Measurements from ENCODE around the gene ZMYND8. TPM values are rescaled to one million over a fixed set of nuclear protein-coding genes. Genes with fewer than 3 reads are reported as not detected.
A peak's percentile ranks its signal among the peaks of the same experiment; 100 is the strongest.

ZMYND8 gene
- polyA plus RNA-seq, 3 donors = 1.4 to 13.8 (median 5.8) TPM

DNA sequence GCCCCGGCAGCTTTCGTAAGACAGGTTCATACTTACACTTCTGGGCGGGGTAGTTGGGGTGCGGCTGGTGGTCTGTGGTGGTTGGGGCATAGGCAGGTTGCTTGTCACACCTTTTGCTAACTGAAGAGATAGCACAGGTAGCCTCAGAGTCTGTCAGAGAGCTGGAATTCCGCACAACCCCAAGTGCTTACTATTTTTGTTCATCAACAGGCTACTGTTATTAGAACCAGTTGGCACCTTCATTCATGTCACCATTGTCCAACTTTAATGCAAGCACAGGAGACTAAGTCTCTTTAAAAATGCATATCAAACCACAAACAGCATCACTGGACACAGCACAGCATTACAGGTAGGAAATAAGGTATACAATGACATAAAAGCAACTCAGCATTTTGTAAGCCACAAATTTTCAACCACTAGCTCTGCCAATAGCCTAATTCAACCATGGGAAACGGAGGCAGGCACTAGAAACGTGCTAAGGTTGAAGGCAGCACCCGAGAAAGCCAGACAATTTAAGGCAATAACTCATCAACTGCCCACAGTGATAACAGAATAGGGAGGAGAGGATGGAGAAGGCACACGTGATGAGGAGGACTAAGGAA is 143.8 kb downstream of the ZMYND8 start:
- Histone ChIP-seq H3K79me2 (ENCODE audit: insufficient read depth, low read length) (no peaks in the 10 kb centered on the region), H4K20me1 (ENCODE audit: insufficient read depth, low read length) (peaks cover 4% of the 10 kb centered on the region), H3K4me3 (replicated peaks in 1 of 3; ENCODE audit: low read depth in 2 of 3, low read length in 3 of 3) (no peak overlapping the region), H3K27me3 (ENCODE audit: control insufficient read depth in 2 of 2, insufficient read depth in 2 of 2, low read length in 2 of 2) (no peaks in the 10 kb centered on the region), H3K9ac (ENCODE audit: insufficient read depth, low read length, poor library complexity, severe bottlenecking) (no peak overlapping the region), H3K4me2 (replicated peaks; ENCODE audit: extremely low read depth, low read length, poor library complexity, severe bottlenecking) (no peak overlapping the region), H2AFZ (ENCODE audit: insufficient read depth, low read depth, low read length, poor library complexity, severe bottlenecking) (no peak overlapping the region), H3K27ac (ENCODE audit: low read depth in 1 of 2, low read length in 2 of 2) (peak overlapping the region in 1 of 2 donors; percentile 20), H3K9me3 (replicated peaks in 1 of 2; ENCODE audit: control insufficient read depth in 1 of 2, insufficient read depth in 1 of 2, low read length in 2 of 2) (no peaks in the 10 kb centered on the region), H3K4me1 (ENCODE audit: control insufficient read depth in 1 of 2, insufficient read depth in 2 of 2, low read length in 2 of 2) (no peaks in the 10 kb centered on the region), H3K36me3 (replicated peaks in 1 of 2; ENCODE audit: control insufficient read depth in 1 of 2, insufficient read depth in 2 of 2, low read length in 2 of 2) (peaks cover 77 to 97% of the 10 kb centered on the region in 2 donors)
- Mint-ChIP-seq H3K4me3 (no peak overlapping the region), H3K27me3 (ENCODE audit: low read depth in 3 of 3) (peaks cover 0 to 2% (median 0%) of the 10 kb centered on the region in 3 donors), H3K4me1 (no peaks in the 10 kb centered on the region), H3K36me3 (peaks cover 39 to 41% of the 10 kb centered on the region in 2 donors), H3K9me3 (no peaks in the 10 kb centered on the region), H3K27ac (no peak overlapping the region)
- DNase-seq = no peak
- 100% methylated on average over 1 of the region's 9 CpGs for WGBS (ENCODE audit: insufficient coverage)
- intact Hi-C loops (cut with micrococcal nuclease) = no loop called here
- TF ChIP-seq, protein P1, sequence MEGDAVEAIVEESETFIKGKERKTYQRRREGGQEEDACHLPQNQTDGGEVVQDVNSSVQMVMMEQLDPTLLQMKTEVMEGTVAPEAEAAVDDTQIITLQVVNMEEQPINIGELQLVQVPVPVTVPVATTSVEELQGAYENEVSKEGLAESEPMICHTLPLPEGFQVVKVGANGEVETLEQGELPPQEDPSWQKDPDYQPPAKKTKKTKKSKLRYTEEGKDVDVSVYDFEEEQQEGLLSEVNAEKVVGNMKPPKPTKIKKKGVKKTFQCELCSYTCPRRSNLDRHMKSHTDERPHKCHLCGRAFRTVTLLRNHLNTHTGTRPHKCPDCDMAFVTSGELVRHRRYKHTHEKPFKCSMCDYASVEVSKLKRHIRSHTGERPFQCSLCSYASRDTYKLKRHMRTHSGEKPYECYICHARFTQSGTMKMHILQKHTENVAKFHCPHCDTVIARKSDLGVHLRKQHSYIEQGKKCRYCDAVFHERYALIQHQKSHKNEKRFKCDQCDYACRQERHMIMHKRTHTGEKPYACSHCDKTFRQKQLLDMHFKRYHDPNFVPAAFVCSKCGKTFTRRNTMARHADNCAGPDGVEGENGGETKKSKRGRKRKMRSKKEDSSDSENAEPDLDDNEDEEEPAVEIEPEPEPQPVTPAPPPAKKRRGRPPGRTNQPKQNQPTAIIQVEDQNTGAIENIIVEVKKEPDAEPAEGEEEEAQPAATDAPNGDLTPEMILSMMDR (IDR thresholded peaks at IDR 0.05) = no peak

GRCh38 chr20:47211036-47211435 is 145.5 kb downstream of the ZMYND8 start:
- no peak for DNase-seq
- Histone ChIP-seq H3K4me3 (replicated peaks in 1 of 3; ENCODE audit: low read depth in 2 of 3, low read length in 3 of 3) (no peak overlapping the region), H3K9me3 (replicated peaks in 1 of 2; ENCODE audit: control insufficient read depth in 1 of 2, insufficient read depth in 1 of 2, low read length in 2 of 2) (no peaks in the 10 kb centered on the region), H3K79me2 (ENCODE audit: insufficient read depth, low read length) (no peaks in the 10 kb centered on the region), H3K27me3 (ENCODE audit: control insufficient read depth in 2 of 2, insufficient read depth in 2 of 2, low read length in 2 of 2) (no peaks in the 10 kb centered on the region), H4K20me1 (ENCODE audit: insufficient read depth, low read length) (peaks cover 4% of the 10 kb centered on the region), H3K36me3 (replicated peaks in 1 of 2; ENCODE audit: control insufficient read depth in 1 of 2, insufficient read depth in 2 of 2, low read length in 2 of 2) (peaks cover 66 to 80% of the 10 kb centered on the region in 2 donors), H3K9ac (ENCODE audit: insufficient read depth, low read length, poor library complexity, severe bottlenecking) (no peak overlapping the region), H3K27ac (ENCODE audit: low read depth in 1 of 2, low read length in 2 of 2) (no peak overlapping the region), H2AFZ (ENCODE audit: insufficient read depth, low read depth, low read length, poor library complexity, severe bottlenecking) (no peak overlapping the region), H3K4me2 (replicated peaks; ENCODE audit: extremely low read depth, low read length, poor library complexity, severe bottlenecking) (no peak overlapping the region), H3K4me1 (ENCODE audit: control insufficient read depth in 1 of 2, insufficient read depth in 2 of 2, low read length in 2 of 2) (no peaks in the 10 kb centered on the region)
- no peak overlapping the region for H3K27ac Mint-ChIP-seq
- H3K36me3 Mint-ChIP-seq = peaks cover 23 to 32% of the 10 kb centered on the region in 2 donors
- peaks cover 0 to 2% (median 0%) of the 10 kb centered on the region in 3 donors for H3K27me3 Mint-ChIP-seq (ENCODE audit: low read depth in 3 of 3)
- intact Hi-C loops (cut with micrococcal nuclease) = no loop called here
- TF ChIP-seq, protein P1 (IDR thresholded peaks at IDR 0.05) = no peak
- no peaks in the 10 kb centered on the region for H3K9me3 Mint-ChIP-seq
- H3K4me3 Mint-ChIP-seq = no peak overlapping the region
- no CpG with 5 or more reads among the region's 7 CpGs for WGBS (ENCODE audit: insufficient coverage)
- H3K4me1 Mint-ChIP-seq = no peaks in the 10 kb centered on the region

Measured in CD14-positive monocyte (primary cell).